GM19023 (cell line): ENCODE results near the gene NDRG2.
"Not testable (repeated sequence)": the region's sequence is repeated elsewhere in the genome, so short reads cannot be mapped to it uniquely, and the experiment has no call there.

Experiments
- ATAC-seq: cut with Tn5 transposase; IDR thresholded peaks from one replicate; pipeline ENCODE4 v1.9.1; 2021; ENCODE audit warnings: mild to moderate bottlenecking, moderate library complexity; ENCODE audit not compliant: unreplicated experiment

The NDRG2 gene

GRCh38 chr14:21016413-21017190, 8.3 kb downstream of the NDRG2 start:
- ATAC-seq = no peak

- no peak for ATAC-seq
These were observed 9.5 kb downstream of the NDRG2 start for GRCh38 chr14:21015312-21015711.

- peak; percentile 66 for ATAC-seq
These were observed 10.1 kb downstream of the NDRG2 start for GRCh38 chr14:21014761-21015190.

- no peak for ATAC-seq
These were observed 13.7 kb downstream of the NDRG2 start for GRCh38 chr14:21011136-21011535.

GRCh38 chr14:21009721-21010120, 15.1 kb downstream of the NDRG2 start:
- ATAC-seq = not testable (repeated sequence)

GRCh38 chr14:21003788-21004346, 21.0 kb downstream of the NDRG2 start:
- ATAC-seq = no peak

GRCh38 chr14:21001218-21001617, 23.6 kb downstream of the NDRG2 start:
- no peak for ATAC-seq

GRCh38 chr14:20999591-20999990, 25.3 kb downstream of the NDRG2 start:
- no peak for ATAC-seq

- no peak for ATAC-seq
These were observed 26.0 kb downstream of the NDRG2 start, which contains the start of gene SLC39A2 for GRCh38 chr14:20998674-20999366. Gene SLC39A2 (plus strand): TSS chr14:20999293. CDS start chr14:20999447, 154 bp downstream.

- ATAC-seq = no peak
These were observed 26.7 kb downstream of the NDRG2 start for GRCh38 chr14:20998139-20998538.

GRCh38 chr14:20997564-20997963, 27.3 kb downstream of the NDRG2 start:
- ATAC-seq = no peak

- no peak for ATAC-seq
These were observed 27.7 kb downstream of the NDRG2 start for GRCh38 chr14:20997115-20997514.

GRCh38 chr14:20996521-20996920, 28.3 kb downstream of the NDRG2 start:
- ATAC-seq = no peak

- peak; percentile 97 for ATAC-seq
These were observed 34.9 kb downstream of the NDRG2 start, which contains the start of gene METTL17 for GRCh38 chr14:20989787-20990600. Gene METTL17 (plus strand): TSS chr14:20989980. CDS start chr14:20990003, 23 bp downstream.

- no peak for ATAC-seq
These were observed 35.4 kb downstream of the NDRG2 start for GRCh38 chr14:20989471-20989786.

- ATAC-seq = no peak
These were observed 36.0 kb downstream of the NDRG2 start for GRCh38 chr14:20988717-20989470.

- no peak for ATAC-seq
These were observed 38.0 kb downstream of the NDRG2 start for GRCh38 chr14:20986811-20987210.

GRCh38 chr14:20985650-20986049, 39.2 kb downstream of the NDRG2 start:
- not testable (repeated sequence) for ATAC-seq

- no peak for ATAC-seq
These were observed 42.1 kb downstream of the NDRG2 start for GRCh38 chr14:20982646-20983369.

GRCh38 chr14:20980906-20981305, 44.0 kb downstream of the NDRG2 start:
- ATAC-seq = no peak
